Chondrocyte (in vitro differentiated cells): ENCODE data around the gene TMEM132A. TPM values are rescaled to one million over a fixed set of nuclear protein-coding genes. Genes with fewer than 3 reads are reported as not detected.

Experiments
- DNase-seq: peaks from one replicate; pipeline ENCODE4 v3.0.0; 2021; ENCODE audit warnings: mixed read lengths, low spot score
- H3K27ac Mint-ChIP-seq: one replicate; pipeline ENCODE4 v1.8.0; 2021; ENCODE audit warnings: mild to moderate bottlenecking, moderate library complexity, mixed read lengths; ENCODE audit not compliant: unreplicated experiment
- H3K27me3 Mint-ChIP-seq: 2 replicates; pipeline ENCODE4 v1.8.0; 2021; ENCODE audit warnings: low read depth, mixed read lengths
- H3K36me3 Mint-ChIP-seq: 2 replicates; pipeline ENCODE4 v1.8.0; 2021; ENCODE audit warnings: low read depth, mixed read lengths
- H3K4me1 Mint-ChIP-seq: 2 replicates; pipeline ENCODE4 v1.8.0; 2021; ENCODE audit warnings: low read depth, mild to moderate bottlenecking, mixed read lengths
- H3K4me3 Mint-ChIP-seq: one replicate; pipeline ENCODE4 v1.8.0; 2021; ENCODE audit warnings: mild to moderate bottlenecking, moderate library complexity, mixed read lengths; ENCODE audit not compliant: unreplicated experiment
- H3K9me3 Mint-ChIP-seq: 2 replicates; pipeline ENCODE4 v1.8.0; 2021; ENCODE audit warnings: low read depth, mixed read lengths
- long read RNA-seq: library from polyadenylated mRNA; stranded (forward); transcript quantifications from one replicate; pipeline ENCODE4 v2.0.0, GENCODE V29; 2021
- total RNA-seq: library from RNA; stranded (reverse); gene quantifications from 3 replicates; pipeline ENCODE4 v1.2.1, GENCODE V29; 2021
- TF ChIP-seq, protein P1 (sequence below): fragments of 200-600 bp; sonication (generic); IDR thresholded peaks from 2 replicates; pipeline ENCODE4 v1.5.0; 2021; ENCODE audit warnings: antibody characterized with exemption, mild to moderate bottlenecking, moderate library complexity

Gene TMEM132A, protein sequence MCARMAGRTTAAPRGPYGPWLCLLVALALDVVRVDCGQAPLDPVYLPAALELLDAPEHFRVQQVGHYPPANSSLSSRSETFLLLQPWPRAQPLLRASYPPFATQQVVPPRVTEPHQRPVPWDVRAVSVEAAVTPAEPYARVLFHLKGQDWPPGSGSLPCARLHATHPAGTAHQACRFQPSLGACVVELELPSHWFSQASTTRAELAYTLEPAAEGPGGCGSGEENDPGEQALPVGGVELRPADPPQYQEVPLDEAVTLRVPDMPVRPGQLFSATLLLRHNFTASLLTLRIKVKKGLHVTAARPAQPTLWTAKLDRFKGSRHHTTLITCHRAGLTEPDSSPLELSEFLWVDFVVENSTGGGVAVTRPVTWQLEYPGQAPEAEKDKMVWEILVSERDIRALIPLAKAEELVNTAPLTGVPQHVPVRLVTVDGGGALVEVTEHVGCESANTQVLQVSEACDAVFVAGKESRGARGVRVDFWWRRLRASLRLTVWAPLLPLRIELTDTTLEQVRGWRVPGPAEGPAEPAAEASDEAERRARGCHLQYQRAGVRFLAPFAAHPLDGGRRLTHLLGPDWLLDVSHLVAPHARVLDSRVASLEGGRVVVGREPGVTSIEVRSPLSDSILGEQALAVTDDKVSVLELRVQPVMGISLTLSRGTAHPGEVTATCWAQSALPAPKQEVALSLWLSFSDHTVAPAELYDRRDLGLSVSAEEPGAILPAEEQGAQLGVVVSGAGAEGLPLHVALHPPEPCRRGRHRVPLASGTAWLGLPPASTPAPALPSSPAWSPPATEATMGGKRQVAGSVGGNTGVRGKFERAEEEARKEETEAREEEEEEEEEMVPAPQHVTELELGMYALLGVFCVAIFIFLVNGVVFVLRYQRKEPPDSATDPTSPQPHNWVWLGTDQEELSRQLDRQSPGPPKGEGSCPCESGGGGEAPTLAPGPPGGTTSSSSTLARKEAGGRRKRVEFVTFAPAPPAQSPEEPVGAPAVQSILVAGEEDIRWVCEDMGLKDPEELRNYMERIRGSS
- total RNA-seq: 41.3 to 72.0 TPM (median 69.8 TPM) in 3 replicates
- long read RNA-seq, transcript TMEM132A-201 (11 exons, 3,480 nt): major isoform, 55 of 176 reads
- long read RNA-seq, transcript TMEM132A-202 (11 exons, 3,346 nt): minor isoform, 52 of 176 reads
- long read RNA-seq, partial matches to known transcripts: 40 of 176 reads
- long read RNA-seq, other reads (novel, unspliced or antisense): 29 of 176 reads

GRCh38 chr11:60924110-60924905 is at the start of gene TMEM132A:
TMEM132A (plus strand) TSS chr11:60924460; CDS start chr11:60924634, 174 bp downstream.
- TF ChIP-seq, protein P1, sequence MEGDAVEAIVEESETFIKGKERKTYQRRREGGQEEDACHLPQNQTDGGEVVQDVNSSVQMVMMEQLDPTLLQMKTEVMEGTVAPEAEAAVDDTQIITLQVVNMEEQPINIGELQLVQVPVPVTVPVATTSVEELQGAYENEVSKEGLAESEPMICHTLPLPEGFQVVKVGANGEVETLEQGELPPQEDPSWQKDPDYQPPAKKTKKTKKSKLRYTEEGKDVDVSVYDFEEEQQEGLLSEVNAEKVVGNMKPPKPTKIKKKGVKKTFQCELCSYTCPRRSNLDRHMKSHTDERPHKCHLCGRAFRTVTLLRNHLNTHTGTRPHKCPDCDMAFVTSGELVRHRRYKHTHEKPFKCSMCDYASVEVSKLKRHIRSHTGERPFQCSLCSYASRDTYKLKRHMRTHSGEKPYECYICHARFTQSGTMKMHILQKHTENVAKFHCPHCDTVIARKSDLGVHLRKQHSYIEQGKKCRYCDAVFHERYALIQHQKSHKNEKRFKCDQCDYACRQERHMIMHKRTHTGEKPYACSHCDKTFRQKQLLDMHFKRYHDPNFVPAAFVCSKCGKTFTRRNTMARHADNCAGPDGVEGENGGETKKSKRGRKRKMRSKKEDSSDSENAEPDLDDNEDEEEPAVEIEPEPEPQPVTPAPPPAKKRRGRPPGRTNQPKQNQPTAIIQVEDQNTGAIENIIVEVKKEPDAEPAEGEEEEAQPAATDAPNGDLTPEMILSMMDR: peak; percentile 33
- peaks cover 15% of the 10 kb centered on the region for H3K4me1 Mint-ChIP-seq
- no peak within 1 kb of the TSS for H3K27ac Mint-ChIP-seq
- H3K4me3 Mint-ChIP-seq: peak within 1 kb of the TSS; percentile 68
- H3K9me3 Mint-ChIP-seq: no peaks in the 10 kb centered on the region
- H3K36me3 Mint-ChIP-seq: peaks cover 13% of the 10 kb centered on the region
- peak; percentile 92 for DNase-seq
- H3K27me3 Mint-ChIP-seq: no peaks in the 10 kb centered on the region

GRCh38 chr11:60875366-60876167 is 48.7 kb upstream of the TMEM132A start:
- Mint-ChIP-seq H3K4me1 (peaks cover 25% of the 10 kb centered on the region), H3K4me3 (no peak overlapping the region), H3K27me3 (no peaks in the 10 kb centered on the region), H3K27ac (no peak overlapping the region), H3K9me3 (no peaks in the 10 kb centered on the region), H3K36me3 (peaks cover 2% of the 10 kb centered on the region)
- peak; percentile 64 for DNase-seq
- TF ChIP-seq, protein P1: no peak

DNA sequence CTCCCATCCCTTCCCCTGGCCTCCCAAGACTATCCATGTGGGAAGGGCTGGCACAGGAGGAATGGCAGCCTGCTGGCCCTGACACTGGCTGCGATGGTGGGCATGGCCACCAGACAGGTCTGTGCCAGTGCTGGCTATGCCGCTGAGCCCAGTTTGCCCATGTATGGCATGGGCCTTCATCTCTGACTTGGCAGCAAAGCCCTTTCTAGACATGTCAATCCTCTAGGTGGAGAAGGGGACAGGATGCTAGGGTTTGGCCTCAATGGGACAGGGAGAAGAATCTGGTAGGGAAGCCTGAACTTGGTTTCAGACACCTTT is 48.1 kb upstream of the TMEM132A start:
- Mint-ChIP-seq H3K9me3 (no peaks in the 10 kb centered on the region), H3K36me3 (peaks cover 4% of the 10 kb centered on the region), H3K27me3 (no peaks in the 10 kb centered on the region), H3K27ac (no peak overlapping the region), H3K4me1 (peaks cover 21% of the 10 kb centered on the region), H3K4me3 (no peak overlapping the region)
- no peak for DNase-seq
- TF ChIP-seq, protein P1: no peak

- H3K9me3 Mint-ChIP-seq: no peaks in the 10 kb centered on the region
- no peaks in the 10 kb centered on the region for H3K27me3 Mint-ChIP-seq
- TF ChIP-seq, protein P1: no peak
- H3K27ac Mint-ChIP-seq: no peak overlapping the region
- H3K4me3 Mint-ChIP-seq: no peak overlapping the region
- peaks cover 1% of the 10 kb centered on the region for H3K4me1 Mint-ChIP-seq
- H3K36me3 Mint-ChIP-seq: peaks cover 18% of the 10 kb centered on the region
- DNase-seq: peak; percentile 32
These were observed 45.8 kb upstream of the TMEM132A start for GRCh38 chr11:60878245-60879101.
